ENCODE measurements around the gene KCTD13. TPM values are rescaled to one million over a fixed set of nuclear protein-coding genes. Genes with fewer than 3 reads are reported as not detected.
"Not testable (repeated sequence)": the region's sequence is repeated elsewhere in the genome, so short reads cannot be mapped to it uniquely, and the experiment has no call there.

Gene KCTD13
- total and polyA plus RNA-seq, 4 donors: 15.0 to 26.2 (median 16.5) TPM

DNA sequence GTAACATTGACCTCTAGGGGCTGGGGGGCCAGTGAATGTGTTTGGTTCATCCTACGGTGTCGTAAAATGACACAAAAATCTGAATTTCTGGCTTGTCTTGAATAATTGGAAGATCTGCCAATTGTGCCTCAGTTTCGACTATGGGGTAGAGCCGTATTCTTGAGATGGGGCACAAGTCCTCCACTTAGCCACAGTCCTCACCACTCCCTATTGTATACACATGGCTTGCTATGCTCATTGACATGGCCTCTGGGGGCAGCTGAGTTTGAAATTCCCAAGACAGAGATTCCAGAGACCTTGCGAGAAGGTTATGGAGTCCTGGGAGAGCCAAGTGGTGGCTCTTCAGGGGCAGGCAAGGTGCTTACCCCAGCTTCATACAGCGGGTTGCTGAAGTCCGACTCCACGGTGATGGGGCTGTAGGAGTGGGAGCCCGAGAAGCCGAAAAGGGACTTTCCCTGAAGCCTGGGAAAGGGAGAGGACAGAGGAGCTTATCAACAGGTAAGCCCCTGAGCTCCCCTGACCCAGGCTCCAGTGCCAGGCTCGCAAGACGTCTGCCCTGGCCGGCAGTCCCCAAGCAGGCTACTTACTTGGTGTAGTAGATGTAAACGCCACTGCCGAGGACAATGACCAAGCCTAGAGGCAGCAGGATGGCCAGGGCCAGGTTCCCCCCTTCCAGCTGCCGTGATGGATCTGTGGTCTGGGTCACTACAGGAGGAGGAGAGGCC lies 54.0 kb downstream of the KCTD13 start:
- peaks cover 0 to 2% (median 0%) of the 10 kb centered on the region in 5 donors for H3K4me1 ChIP-seq (ENCODE audit: control insufficient read depth in 5 of 5, insufficient read depth in 5 of 5, low read length in 5 of 5)
- peaks cover 0 to under 1% (median 0%) of the 10 kb centered on the region in 4 donors for H3K9me3 ChIP-seq (ENCODE audit: control insufficient read depth in 4 of 4, insufficient read depth in 3 of 4, low read length in 3 of 4)
- DNase-seq (no peak), ATAC-seq (ENCODE audit: insufficient read depth, low FRiP score) (no peak)
- no peak overlapping the region for H3K4me3 ChIP-seq
- H3K27ac ChIP-seq (ENCODE audit: low read depth in 1 of 2, low read length in 1 of 2): no peak overlapping the region
- no peak overlapping the region for H3K9ac ChIP-seq (ENCODE audit: insufficient read depth in 1 of 2, low read length in 2 of 2)
- 89 to 92% methylated on average over 16 of the region's 16 CpGs for WGBS, 2 donors
- peaks cover 0 to 21% (median 14%) of the 10 kb centered on the region in 3 donors for H3K27me3 ChIP-seq (ENCODE audit: control insufficient read depth in 3 of 3, insufficient read depth in 3 of 3, low read length in 2 of 3)
- TF ChIP-seq, protein P1, sequence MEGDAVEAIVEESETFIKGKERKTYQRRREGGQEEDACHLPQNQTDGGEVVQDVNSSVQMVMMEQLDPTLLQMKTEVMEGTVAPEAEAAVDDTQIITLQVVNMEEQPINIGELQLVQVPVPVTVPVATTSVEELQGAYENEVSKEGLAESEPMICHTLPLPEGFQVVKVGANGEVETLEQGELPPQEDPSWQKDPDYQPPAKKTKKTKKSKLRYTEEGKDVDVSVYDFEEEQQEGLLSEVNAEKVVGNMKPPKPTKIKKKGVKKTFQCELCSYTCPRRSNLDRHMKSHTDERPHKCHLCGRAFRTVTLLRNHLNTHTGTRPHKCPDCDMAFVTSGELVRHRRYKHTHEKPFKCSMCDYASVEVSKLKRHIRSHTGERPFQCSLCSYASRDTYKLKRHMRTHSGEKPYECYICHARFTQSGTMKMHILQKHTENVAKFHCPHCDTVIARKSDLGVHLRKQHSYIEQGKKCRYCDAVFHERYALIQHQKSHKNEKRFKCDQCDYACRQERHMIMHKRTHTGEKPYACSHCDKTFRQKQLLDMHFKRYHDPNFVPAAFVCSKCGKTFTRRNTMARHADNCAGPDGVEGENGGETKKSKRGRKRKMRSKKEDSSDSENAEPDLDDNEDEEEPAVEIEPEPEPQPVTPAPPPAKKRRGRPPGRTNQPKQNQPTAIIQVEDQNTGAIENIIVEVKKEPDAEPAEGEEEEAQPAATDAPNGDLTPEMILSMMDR (IDR thresholded peaks at IDR 0.05; ENCODE audit: control extremely low read depth, extremely low read depth): no peak
- no peaks in the 10 kb centered on the region for H3K36me3 ChIP-seq (ENCODE audit: control insufficient read depth in 4 of 4, insufficient read depth in 4 of 4, low read length in 4 of 4)

DNA sequence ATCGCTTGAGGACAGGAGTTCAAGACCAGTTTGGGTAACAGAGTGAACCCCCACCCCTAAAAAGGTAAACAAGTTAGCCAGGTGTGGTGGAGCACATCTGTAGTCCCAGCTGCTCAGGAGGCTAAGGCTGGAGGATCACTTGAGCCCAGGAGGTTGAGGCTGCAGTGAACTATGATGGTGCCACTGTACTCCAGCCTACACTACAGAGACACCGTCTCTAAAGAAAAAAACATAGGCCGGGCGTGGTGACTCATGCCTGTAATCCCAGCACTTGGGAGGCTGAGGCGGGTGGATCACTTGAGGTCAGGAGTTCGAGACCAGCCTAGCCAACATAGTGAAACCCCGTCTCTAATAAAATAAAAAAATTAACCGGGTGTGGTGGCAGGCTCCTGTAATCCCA lies 57.0 kb downstream of the KCTD13 start:
- not testable (repeated sequence) for H3K36me3 ChIP-seq (ENCODE audit: control insufficient read depth in 4 of 4, insufficient read depth in 4 of 4, low read length in 4 of 4); DNase-seq; ATAC-seq (ENCODE audit: insufficient read depth, low FRiP score); H3K9ac ChIP-seq (ENCODE audit: insufficient read depth in 1 of 2, low read length in 2 of 2); H3K27me3 ChIP-seq (ENCODE audit: control insufficient read depth in 3 of 3, insufficient read depth in 3 of 3, low read length in 2 of 3); H3K9me3 ChIP-seq (ENCODE audit: control insufficient read depth in 4 of 4, insufficient read depth in 3 of 4, low read length in 3 of 4); H3K4me3 ChIP-seq; H3K4me1 ChIP-seq (ENCODE audit: control insufficient read depth in 5 of 5, insufficient read depth in 5 of 5, low read length in 5 of 5); H3K27ac ChIP-seq (ENCODE audit: low read depth in 1 of 2, low read length in 1 of 2)
- WGBS, 2 donors: 95 to 96% methylated on average over 8 of the region's 8 CpGs

GRCh38 chr16:29868396-29869009 lies 57.5 kb downstream of the KCTD13 start:
- ATAC-seq (ENCODE audit: insufficient read depth, low FRiP score): no peak

GRCh38 chr16:29864205-29864604 lies 61.8 kb downstream of the KCTD13 start:
- Histone ChIP-seq H3K36me3 (ENCODE audit: control insufficient read depth in 4 of 4, insufficient read depth in 4 of 4, low read length in 4 of 4) (peaks cover 0 to 14% (median 11%) of the 10 kb centered on the region in 4 donors), H3K27me3 (ENCODE audit: control insufficient read depth in 3 of 3, insufficient read depth in 3 of 3, low read length in 2 of 3) (no peaks in the 10 kb centered on the region), H3K27ac (ENCODE audit: low read depth in 1 of 2, low read length in 1 of 2) (no peak overlapping the region), H3K9me3 (ENCODE audit: control insufficient read depth in 4 of 4, insufficient read depth in 3 of 4, low read length in 3 of 4) (no peaks in the 10 kb centered on the region), H3K9ac (ENCODE audit: insufficient read depth in 1 of 2, low read length in 2 of 2) (no peak overlapping the region), H3K4me3 (no peak overlapping the region), H3K4me1 (ENCODE audit: control insufficient read depth in 5 of 5, insufficient read depth in 5 of 5, low read length in 5 of 5) (peaks cover 0 to 10% (median 2%) of the 10 kb centered on the region in 5 donors)
- ATAC-seq (ENCODE audit: insufficient read depth, low FRiP score): no peak
- WGBS, 2 donors: 82 to 85% methylated on average over 9 of the region's 9 CpGs
- no peak for DNase-seq
- TF ChIP-seq, protein P1 (IDR thresholded peaks at IDR 0.05; ENCODE audit: control extremely low read depth, extremely low read depth): no peak

More at GRCh38 chr16:29868396-29869009, 57.5 kb downstream of the KCTD13 start:
- H3K9ac ChIP-seq (ENCODE audit: insufficient read depth in 1 of 2, low read length in 2 of 2): no peak overlapping the region
- peaks cover 0 to 3% (median 0%) of the 10 kb centered on the region in 5 donors for H3K4me1 ChIP-seq (ENCODE audit: control insufficient read depth in 5 of 5, insufficient read depth in 5 of 5, low read length in 5 of 5)
- H3K27ac ChIP-seq (ENCODE audit: low read depth in 1 of 2, low read length in 1 of 2): no peak overlapping the region
- TF ChIP-seq, protein P1 (IDR thresholded peaks at IDR 0.05; ENCODE audit: control extremely low read depth, extremely low read depth): no peak
- H3K27me3 ChIP-seq (ENCODE audit: control insufficient read depth in 3 of 3, insufficient read depth in 3 of 3, low read length in 2 of 3): no peaks in the 10 kb centered on the region
- H3K36me3 ChIP-seq (ENCODE audit: control insufficient read depth in 4 of 4, insufficient read depth in 4 of 4, low read length in 4 of 4): no peaks in the 10 kb centered on the region
- WGBS, 2 donors: 83 to 92% methylated on average over 8 of the region's 8 CpGs
- H3K9me3 ChIP-seq (ENCODE audit: control insufficient read depth in 4 of 4, insufficient read depth in 3 of 4, low read length in 3 of 4): no peaks in the 10 kb centered on the region
- no peak overlapping the region for H3K4me3 ChIP-seq
- DNase-seq: no peak

Data from lung (tissue), 12 donors.